Osteocyte (in vitro differentiated cells): ENCODE results near the gene TET2. TPM values are rescaled to one million over a fixed set of nuclear protein-coding genes. Genes with fewer than 3 reads are reported as not detected.

Experiments
- DNase-seq: peaks from one replicate; pipeline ENCODE4 v3.0.0; 2021; ENCODE audit warnings: mixed read lengths; ENCODE audit not compliant: unreplicated experiment; ENCODE audit errors: extremely low spot score
- H3K27ac Mint-ChIP-seq: one replicate; pipeline ENCODE4 v1.8.0; 2021; ENCODE audit warnings: mild to moderate bottlenecking, mixed read lengths; ENCODE audit not compliant: unreplicated experiment
- H3K27me3 Mint-ChIP-seq: one replicate; pipeline ENCODE4 v1.8.0; 2021; ENCODE audit warnings: mixed read lengths; ENCODE audit not compliant: unreplicated experiment
- H3K36me3 Mint-ChIP-seq: one replicate; pipeline ENCODE4 v1.8.0; 2021; ENCODE audit warnings: mixed read lengths; ENCODE audit not compliant: unreplicated experiment
- H3K4me1 Mint-ChIP-seq: one replicate; pipeline ENCODE4 v1.8.0; 2021; ENCODE audit warnings: mixed read lengths; ENCODE audit not compliant: unreplicated experiment
- H3K4me3 Mint-ChIP-seq: one replicate; pipeline ENCODE4 v1.8.0; 2021; ENCODE audit warnings: mild to moderate bottlenecking, moderate library complexity, mixed read lengths; ENCODE audit not compliant: unreplicated experiment
- H3K9me3 Mint-ChIP-seq: one replicate; pipeline ENCODE4 v1.8.0; 2021; ENCODE audit warnings: mixed read lengths; ENCODE audit not compliant: unreplicated experiment
- CTCF ChIP-seq: fragments of 200-600 bp; sonication (generic); IDR thresholded peaks from 2 replicates; pipeline ENCODE4 v1.5.0; 2021; ENCODE audit warnings: antibody characterized with exemption, mild to moderate bottlenecking, moderate library complexity
- total RNA-seq: library from RNA; stranded (reverse); gene quantifications from 2 replicates; pipeline ENCODE4 v1.2.1, GENCODE V29; 2021

TET2 gene
- total RNA-seq, 1 donor from 2014 or later: 23.7 TPM

DNA sequence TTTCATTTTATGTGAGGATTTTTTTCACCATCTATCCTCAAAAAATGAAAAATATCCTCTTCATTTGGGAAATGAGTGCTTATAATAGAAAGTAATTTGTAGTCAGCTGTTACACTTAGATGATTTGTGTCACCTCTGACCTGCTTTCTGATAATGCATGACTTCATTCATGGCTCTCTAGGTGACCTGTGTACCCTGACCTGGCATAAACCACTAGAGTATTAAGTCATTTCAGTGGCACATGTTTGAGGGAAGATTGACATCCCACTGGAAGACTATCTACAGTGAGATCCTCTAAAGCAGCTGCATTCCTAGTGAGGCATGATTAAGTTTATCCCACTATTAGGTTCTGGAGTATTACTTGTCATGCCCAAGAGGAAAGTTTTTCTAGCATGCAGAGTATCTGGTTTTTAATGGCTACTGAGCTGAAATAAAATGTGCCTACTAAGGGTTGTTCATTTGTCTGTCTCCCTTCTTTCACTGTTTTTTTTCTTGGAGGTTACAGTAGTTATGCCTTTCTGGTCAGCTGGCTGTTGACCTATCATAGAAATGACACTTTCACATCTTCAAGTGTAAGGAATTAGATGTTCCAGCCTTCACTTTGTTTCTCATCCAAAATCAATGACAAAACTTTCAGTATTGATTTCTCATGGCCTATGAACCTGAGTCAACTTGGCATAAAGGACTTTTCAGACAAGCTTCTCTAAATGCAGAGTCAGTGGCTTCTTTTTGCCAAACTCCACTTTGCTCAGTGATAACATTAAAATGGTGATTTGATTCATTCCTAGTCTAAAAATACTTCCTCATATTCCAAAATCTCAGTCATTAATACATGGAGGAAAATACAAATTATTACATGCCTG lies 33.1 kb downstream of the TET2 start:
- peaks cover 17% of the 10 kb centered on the region for H3K9me3 Mint-ChIP-seq
- H3K27ac Mint-ChIP-seq: no peak overlapping the region
- H3K4me3 Mint-ChIP-seq: no peak overlapping the region
- H3K27me3 Mint-ChIP-seq: no peaks in the 10 kb centered on the region
- peaks cover 7% of the 10 kb centered on the region for H3K4me1 Mint-ChIP-seq
- peaks cover 13% of the 10 kb centered on the region for H3K36me3 Mint-ChIP-seq
- no peak for DNase-seq
- no peak for TF ChIP-seq CTCF

GRCh38 chr4:105181259-105181658 lies 34.6 kb downstream of the TET2 start:
- no peak overlapping the region for H3K27ac Mint-ChIP-seq
- no peak for TF ChIP-seq CTCF

DNA sequence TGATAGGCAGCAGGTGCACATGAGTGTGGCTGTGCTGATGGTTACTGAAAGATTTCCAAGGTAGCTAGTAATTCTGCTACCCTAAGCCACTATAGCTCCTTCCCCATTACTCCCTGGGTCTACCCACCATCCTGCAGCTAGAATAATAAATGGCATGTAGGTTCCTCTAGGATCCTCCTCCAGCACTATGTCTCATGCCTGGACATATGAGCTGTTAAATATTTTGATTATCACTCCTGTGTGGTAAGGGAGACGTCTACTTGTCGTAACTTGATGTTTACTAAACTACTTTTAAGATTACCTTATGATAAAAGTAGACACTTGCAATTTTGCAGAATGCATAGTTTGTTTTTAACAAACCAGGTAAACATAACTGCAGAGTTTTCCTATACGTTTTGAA lies 35.5 kb downstream of the TET2 start:
- Mint-ChIP-seq H3K9me3 (no peaks in the 10 kb centered on the region), H3K4me1 (peaks cover 13% of the 10 kb centered on the region)

More at GRCh38 chr4:105181259-105181658, 34.6 kb downstream of the TET2 start:
- peaks cover 13% of the 10 kb centered on the region for H3K4me1 Mint-ChIP-seq
- no peak for DNase-seq
- no peaks in the 10 kb centered on the region for H3K27me3 Mint-ChIP-seq
- peaks cover 4% of the 10 kb centered on the region for H3K36me3 Mint-ChIP-seq
- no peak overlapping the region for H3K4me3 Mint-ChIP-seq
- H3K9me3 Mint-ChIP-seq: peaks cover 5% of the 10 kb centered on the region

DNA sequence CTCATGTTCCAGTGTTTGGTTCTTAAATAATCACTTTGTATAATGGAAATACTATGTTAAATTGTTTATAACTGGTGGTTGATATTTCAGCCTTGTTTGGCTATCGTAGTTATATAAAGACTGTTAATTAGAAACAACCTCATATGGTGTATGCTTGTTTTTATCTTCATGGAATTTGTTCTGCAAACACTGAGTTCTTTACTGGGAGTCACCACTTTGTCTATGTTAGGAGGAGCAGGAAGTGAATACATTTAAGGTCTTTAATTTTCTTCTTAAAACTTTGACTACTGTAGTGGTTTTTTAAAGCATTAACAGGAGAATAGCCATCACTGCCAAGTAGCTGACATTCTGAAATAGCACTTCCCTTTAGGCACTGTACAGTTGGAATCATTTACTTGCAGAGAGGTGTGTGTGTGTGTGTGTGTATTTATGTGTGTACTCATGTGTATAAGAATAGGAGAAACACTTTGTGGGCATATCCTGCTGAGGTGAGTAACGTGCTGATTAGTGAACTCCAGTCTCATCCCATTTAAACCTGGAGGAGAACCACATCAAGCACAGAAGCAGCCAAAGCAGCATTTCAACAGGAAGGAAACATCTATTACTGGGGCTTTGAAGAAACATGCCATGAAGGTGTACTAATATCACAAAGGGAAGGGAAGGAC lies 37.8 kb downstream of the TET2 start:
- Mint-ChIP-seq H3K27me3 (no peaks in the 10 kb centered on the region), H3K9me3 (no peaks in the 10 kb centered on the region), H3K4me1 (peaks cover 19% of the 10 kb centered on the region), H3K36me3 (no peaks in the 10 kb centered on the region), H3K27ac (no peak overlapping the region), H3K4me3 (no peak overlapping the region)
- TF ChIP-seq CTCF: no peak
- DNase-seq: no peak

More for the DNA sequence above, 35.5 kb downstream of the TET2 start:
- no peak overlapping the region for H3K27ac Mint-ChIP-seq
- TF ChIP-seq CTCF: no peak
- H3K27me3 Mint-ChIP-seq: no peaks in the 10 kb centered on the region
- H3K4me3 Mint-ChIP-seq: no peak overlapping the region
- no peak for DNase-seq
- peaks cover under 1% of the 10 kb centered on the region for H3K36me3 Mint-ChIP-seq

GRCh38 chr4:105186701-105187161 lies 40.1 kb downstream of the TET2 start:
- no peaks in the 10 kb centered on the region for H3K9me3 Mint-ChIP-seq
- H3K27ac Mint-ChIP-seq: no peak overlapping the region
- no peak overlapping the region for H3K4me3 Mint-ChIP-seq
- TF ChIP-seq CTCF: no peak
- peaks cover 4% of the 10 kb centered on the region for H3K36me3 Mint-ChIP-seq
- DNase-seq: no peak
- H3K4me1 Mint-ChIP-seq: peaks cover 28% of the 10 kb centered on the region
- H3K27me3 Mint-ChIP-seq: no peaks in the 10 kb centered on the region
